HG03457 (cell line): ENCODE results near the gene KDM4D.
"Not testable (repeated sequence)": the region's sequence is repeated elsewhere in the genome, so short reads cannot be mapped to it uniquely, and the experiment has no call there.

Source experiments
- ATAC-seq: cut with Tn5 transposase; IDR thresholded peaks from one replicate; pipeline ENCODE4 v1.9.1; 2021; ENCODE audit warnings: moderate number of reproducible peaks; ENCODE audit not compliant: unreplicated experiment

Gene KDM4D

GRCh38 chr11:94973099-94973968 is at the start of gene KDM4D, which contains the start of gene CWC15:
TSS of gene KDM4D (plus strand) at chr11:94973709. CDS start at chr11:94997373, 23,664 bp downstream.
TSS of gene CWC15 (minus strand) at chr11:94973556. CDS start at chr11:94972185, 1,371 bp downstream.
- ATAC-seq = peak; percentile 99

GRCh38 chr11:94924171-94924572 is 49.3 kb upstream of the KDM4D start:
- ATAC-seq = no peak

GRCh38 chr11:94924612-94925011 is 48.9 kb upstream of the KDM4D start:
- ATAC-seq = no peak

- ATAC-seq = peak; percentile 86
Observed at GRCh38 chr11:94925422-94926270, 47.9 kb upstream of the KDM4D start.

GRCh38 chr11:94926271-94926625 is 47.3 kb upstream of the KDM4D start:
- no peak for ATAC-seq

- no peak for ATAC-seq
Observed at GRCh38 chr11:94926698-94927237, 46.7 kb upstream of the KDM4D start.

- ATAC-seq = no peak
Observed at GRCh38 chr11:94928117-94928990, 45.2 kb upstream of the KDM4D start.

- ATAC-seq = not testable (repeated sequence)
Observed at GRCh38 chr11:94932072-94932471, 41.4 kb upstream of the KDM4D start.

- ATAC-seq = no peak
Observed at GRCh38 chr11:94932503-94932902, 41.0 kb upstream of the KDM4D start.

- ATAC-seq = no peak
Observed at GRCh38 chr11:94933223-94934130, 40.0 kb upstream of the KDM4D start.

GRCh38 chr11:94934362-94934761 is 39.1 kb upstream of the KDM4D start:
- no peak for ATAC-seq

- no peak for ATAC-seq
Observed at GRCh38 chr11:94934846-94935245, 38.7 kb upstream of the KDM4D start.

- ATAC-seq = no peak
Observed at GRCh38 chr11:94938095-94939055, 35.1 kb upstream of the KDM4D start.

GRCh38 chr11:94939346-94939745 is 34.2 kb upstream of the KDM4D start:
- ATAC-seq = no peak

GRCh38 chr11:94941131-94941530 is 32.4 kb upstream of the KDM4D start:
- no peak for ATAC-seq

GRCh38 chr11:94946812-94947211 is 26.7 kb upstream of the KDM4D start:
- no peak for ATAC-seq

GRCh38 chr11:94948070-94948617 is 25.4 kb upstream of the KDM4D start:
- ATAC-seq = no peak

- ATAC-seq = no peak
Observed at GRCh38 chr11:94954753-94955152, 18.8 kb upstream of the KDM4D start.
